GM18502 (cell line): ENCODE data around the gene DNAJC2.
"Not testable (repeated sequence)": the region's sequence is repeated elsewhere in the genome, so short reads cannot be mapped to it uniquely, and the experiment has no call there.

Source experiments
- ATAC-seq: cut with Tn5 transposase; IDR thresholded peaks from one replicate; pipeline ENCODE4 v1.9.1; 2021; ENCODE audit warnings: mild to moderate bottlenecking; ENCODE audit not compliant: unreplicated experiment, poor library complexity

The DNAJC2 gene

GRCh38 chr7:103279636-103279962 is 65.0 kb downstream of the DNAJC2 start:
- ATAC-seq = peak; percentile 49

DNA sequence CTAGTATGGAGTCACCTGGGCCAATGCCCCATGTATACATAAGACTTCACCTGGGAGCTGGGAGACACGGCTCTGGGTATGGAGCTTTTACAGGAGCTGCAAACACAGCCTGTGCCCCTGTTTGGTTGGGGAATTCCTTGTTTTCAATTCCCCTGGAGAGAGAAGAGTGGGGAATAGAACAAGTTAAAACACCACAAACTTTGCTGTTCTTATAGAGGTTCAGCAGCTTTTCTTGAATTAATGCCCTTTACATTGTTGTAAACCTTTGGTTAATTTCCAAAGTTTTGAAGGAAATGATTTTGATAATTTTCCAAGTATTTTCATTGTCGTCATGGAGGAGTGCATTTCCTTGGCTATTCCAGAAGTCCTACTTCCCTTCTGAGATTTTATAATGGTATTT is 66.4 kb downstream of the DNAJC2 start:
- not testable (repeated sequence) for ATAC-seq

GRCh38 chr7:103274867-103275266 is 69.7 kb downstream of the DNAJC2 start:
- ATAC-seq = not testable (repeated sequence)

DNA sequence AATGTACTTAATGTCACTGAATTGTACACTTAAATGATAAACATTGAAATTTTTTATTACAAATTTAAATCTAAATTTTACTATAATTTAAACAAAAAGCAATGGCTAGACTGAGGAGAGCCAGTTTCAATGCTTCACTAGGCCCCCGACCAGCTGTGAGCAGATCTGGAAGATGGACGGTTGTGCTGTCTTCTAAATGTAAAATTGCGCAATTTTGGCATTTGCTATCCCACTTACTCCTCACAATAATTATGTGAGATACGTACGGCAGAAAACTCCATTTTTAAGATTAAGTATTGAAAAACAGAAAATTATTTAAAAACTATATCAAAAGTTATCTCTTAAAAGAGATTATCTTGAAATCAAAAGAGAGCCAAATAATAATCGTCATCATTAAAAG is 71.2 kb downstream of the DNAJC2 start:
- ATAC-seq = not testable (repeated sequence)

- ATAC-seq = not testable (repeated sequence)
These were observed 78.3 kb downstream of the DNAJC2 start for GRCh38 chr7:103266229-103266628.

DNA sequence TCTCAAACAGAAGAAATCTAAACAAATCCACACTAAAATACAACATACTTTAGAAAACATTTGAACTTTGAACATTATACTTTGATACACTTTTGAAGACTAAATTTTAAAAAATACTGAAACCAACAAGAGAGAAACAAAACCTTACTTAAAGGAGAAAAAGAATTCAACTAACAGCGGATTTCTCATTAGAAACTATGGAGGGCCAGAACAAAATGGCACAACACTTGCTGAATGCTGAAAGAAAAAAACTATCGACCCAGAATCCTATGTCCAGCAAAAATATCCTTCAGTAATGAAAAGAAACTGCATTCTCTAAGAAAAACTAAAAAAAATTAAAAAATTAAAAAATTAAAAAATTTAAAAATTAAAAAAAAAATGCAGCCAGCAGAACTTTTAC is 80.5 kb downstream of the DNAJC2 start:
- ATAC-seq = not testable (repeated sequence)
